Kidney (tissue), 14 donors: ENCODE measurements around the gene B4GALNT3. TPM values are rescaled to one million over a fixed set of nuclear protein-coding genes. Genes with fewer than 3 reads are reported as not detected.
A peak's percentile ranks its signal among the peaks of the same experiment; 100 is the strongest.

Source experiments
- DNase-seq, 5 donors: peaks; one replicate each; pipeline ENCODE4 v3.0.0-alpha.2; 2013 to 2020
- FAIRE-seq: peaks from 2 replicates; lab custom pipeline; 2012; peaks lifted over from hg19 to GRCh38; lab: Jason Lieb, UNC
- H3K27ac ChIP-seq, 2 donors: one replicate each; pipeline ENCODE4 v1.7.0; 2013; ENCODE audit warnings: low read depth in 2 of 2, low read length in 2 of 2, inconsistent platforms in 1 of 2
- H3K27me3 ChIP-seq: one replicate; pipeline ENCODE4 v1.7.1; 2013; ENCODE audit warnings: low read length, inconsistent platforms; ENCODE audit not compliant: control insufficient read depth, insufficient read depth
- H3K36me3 ChIP-seq, 3 donors: one replicate each; pipeline versions ENCODE4 v1.7.0 to v1.7.1; 2013; ENCODE audit warnings: low read length in 3 of 3, control low read depth in 1 of 3, inconsistent platforms in 1 of 3; ENCODE audit not compliant: insufficient read depth in 3 of 3, control insufficient read depth in 2 of 3
- H3K4me1 ChIP-seq, 3 donors: one replicate each; pipeline versions ENCODE4 v1.7.0 to v1.7.1; 2013; ENCODE audit warnings: low read length in 3 of 3, inconsistent platforms in 1 of 3, low read depth in 1 of 3; ENCODE audit not compliant: control insufficient read depth in 2 of 3, insufficient read depth in 2 of 3
- H3K4me3 ChIP-seq, 3 donors: one replicate each; pipeline versions ENCODE4 v1.7.0 to v1.8.1; 2013; ENCODE audit warnings: low read length in 3 of 3, control low read depth in 1 of 3, inconsistent platforms in 1 of 3
- H3K9ac ChIP-seq, 3 donors: one replicate each; pipeline versions ENCODE4 v1.7.0 to v1.7.1; 2013; ENCODE audit warnings: low read length in 3 of 3, control low read depth in 1 of 3, inconsistent platforms in 1 of 3
- H3K9me3 ChIP-seq, 3 donors: one replicate each; pipeline versions ENCODE4 v1.7.0 to v1.7.1; 2013; ENCODE audit warnings: low read length in 3 of 3, control low read depth in 1 of 3, inconsistent platforms in 1 of 3; ENCODE audit not compliant: control insufficient read depth in 2 of 3, insufficient read depth in 1 of 3
- intact Hi-C: fragments of 100-400 bp; cut with DNase I; formaldehyde crosslinking; loops from one replicate; pipeline ENCODE4 v1.11.1; 2022
- polyA plus RNA-seq: library from polyadenylated mRNA; stranded (reverse); fragments of 350-450 nt; fragmentation: Illumina TruSeq; extraction: RNeasy Lipid Tissue Mini Kit (QIAGEN cat#74804); gene quantifications from one replicate; pipeline ENCODE4 v1.2.3, GENCODE V29; 2014; ENCODE audit warnings: low read depth, low replicate concordance; ENCODE audit not compliant: insufficient read depth
- total RNA-seq: library from RNA; stranded (reverse); fragmentation: NEBNext Ultra II Directional; extraction: Animal tissue kit (Norgen Biotek cat#: 25700); gene quantifications from one replicate; pipeline ENCODE4 v1.2.1, GENCODE V29; 2021
- TF ChIP-seq, protein P1 (sequence below): IDR thresholded peaks from 3 replicates; pipeline ENCODE4 v1.5.1; 2012; ENCODE audit warnings: mild to moderate bottlenecking, moderate library complexity, borderline replicate concordance; ENCODE audit not compliant: insufficient read depth; ENCODE audit errors: extremely low read depth
- donor health status: control.
- donor health status: control.
- donor health status: control.
- donor health status: control.
- donor health status: control.
- donor health status: DM: yes; HTN: yes; CAD: no.
- donor health status: Normal renal cell carcinoma (clear cell type).

The B4GALNT3 gene
- total and polyA plus RNA-seq, 2 donors from 2014 or later, result 11.3 to 12.5 TPM

DNA sequence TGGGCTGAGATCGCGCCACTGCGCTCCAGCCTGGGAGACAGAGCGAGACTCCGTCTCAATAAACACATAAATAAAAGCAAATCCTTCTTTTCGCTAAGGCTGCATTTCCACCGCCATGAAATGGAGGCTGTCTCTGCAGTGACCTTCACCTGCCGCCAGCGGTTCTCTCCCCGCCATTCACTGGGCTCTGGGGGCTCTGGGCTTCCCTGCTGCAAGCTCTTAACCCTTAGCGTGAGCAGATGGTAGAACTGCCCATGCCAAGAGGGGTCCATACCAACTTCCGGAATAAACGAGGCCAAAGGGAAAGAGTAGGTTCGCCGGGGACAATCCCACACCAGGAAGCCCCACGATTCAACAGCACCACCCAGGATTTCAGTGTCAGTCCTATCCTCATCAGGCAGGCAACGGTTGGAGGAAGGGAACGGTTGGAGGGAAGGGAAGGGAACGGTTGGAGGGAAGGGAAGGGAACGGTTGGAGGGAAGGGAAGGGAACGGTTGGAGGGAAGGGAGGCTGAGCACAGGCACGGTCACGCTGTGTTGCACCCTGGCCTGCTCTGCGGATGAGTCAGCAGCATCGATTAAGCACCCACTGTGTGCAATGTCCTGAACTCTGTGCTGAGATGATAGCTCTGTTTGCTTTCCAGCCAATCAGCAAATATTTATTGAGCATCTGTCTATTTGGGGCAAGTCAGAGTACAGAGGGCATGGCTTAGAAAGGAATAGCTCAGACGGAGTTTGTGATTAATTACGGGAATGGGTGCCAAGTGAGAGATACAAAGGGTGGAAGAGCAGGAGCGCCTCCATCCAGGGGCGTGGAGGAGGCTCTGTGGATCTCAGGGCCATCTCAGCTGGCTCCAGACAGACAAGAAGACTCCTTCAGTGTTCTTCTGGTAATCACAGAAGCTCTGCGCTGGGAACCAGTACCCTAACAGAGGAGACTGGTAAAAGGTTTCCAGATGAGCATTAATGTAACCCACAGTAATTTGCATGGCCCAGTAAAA, 125.6 kb downstream of the B4GALNT3 start:
- Histone ChIP-seq H3K9ac (no peak overlapping the region), H3K4me1 (no peaks in the 10 kb centered on the region), H3K36me3 (no peaks in the 10 kb centered on the region), H3K27me3 (no peaks in the 10 kb centered on the region), H3K4me3 (no peak overlapping the region), H3K27ac (no peak overlapping the region), H3K9me3 (no peaks in the 10 kb centered on the region)
- FAIRE-seq (no peak), DNase-seq (peak in 1 of 5 donors; percentile 11)
- intact Hi-C loops, result no loop called here
- TF ChIP-seq, protein P1, sequence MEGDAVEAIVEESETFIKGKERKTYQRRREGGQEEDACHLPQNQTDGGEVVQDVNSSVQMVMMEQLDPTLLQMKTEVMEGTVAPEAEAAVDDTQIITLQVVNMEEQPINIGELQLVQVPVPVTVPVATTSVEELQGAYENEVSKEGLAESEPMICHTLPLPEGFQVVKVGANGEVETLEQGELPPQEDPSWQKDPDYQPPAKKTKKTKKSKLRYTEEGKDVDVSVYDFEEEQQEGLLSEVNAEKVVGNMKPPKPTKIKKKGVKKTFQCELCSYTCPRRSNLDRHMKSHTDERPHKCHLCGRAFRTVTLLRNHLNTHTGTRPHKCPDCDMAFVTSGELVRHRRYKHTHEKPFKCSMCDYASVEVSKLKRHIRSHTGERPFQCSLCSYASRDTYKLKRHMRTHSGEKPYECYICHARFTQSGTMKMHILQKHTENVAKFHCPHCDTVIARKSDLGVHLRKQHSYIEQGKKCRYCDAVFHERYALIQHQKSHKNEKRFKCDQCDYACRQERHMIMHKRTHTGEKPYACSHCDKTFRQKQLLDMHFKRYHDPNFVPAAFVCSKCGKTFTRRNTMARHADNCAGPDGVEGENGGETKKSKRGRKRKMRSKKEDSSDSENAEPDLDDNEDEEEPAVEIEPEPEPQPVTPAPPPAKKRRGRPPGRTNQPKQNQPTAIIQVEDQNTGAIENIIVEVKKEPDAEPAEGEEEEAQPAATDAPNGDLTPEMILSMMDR, result no peak

DNA sequence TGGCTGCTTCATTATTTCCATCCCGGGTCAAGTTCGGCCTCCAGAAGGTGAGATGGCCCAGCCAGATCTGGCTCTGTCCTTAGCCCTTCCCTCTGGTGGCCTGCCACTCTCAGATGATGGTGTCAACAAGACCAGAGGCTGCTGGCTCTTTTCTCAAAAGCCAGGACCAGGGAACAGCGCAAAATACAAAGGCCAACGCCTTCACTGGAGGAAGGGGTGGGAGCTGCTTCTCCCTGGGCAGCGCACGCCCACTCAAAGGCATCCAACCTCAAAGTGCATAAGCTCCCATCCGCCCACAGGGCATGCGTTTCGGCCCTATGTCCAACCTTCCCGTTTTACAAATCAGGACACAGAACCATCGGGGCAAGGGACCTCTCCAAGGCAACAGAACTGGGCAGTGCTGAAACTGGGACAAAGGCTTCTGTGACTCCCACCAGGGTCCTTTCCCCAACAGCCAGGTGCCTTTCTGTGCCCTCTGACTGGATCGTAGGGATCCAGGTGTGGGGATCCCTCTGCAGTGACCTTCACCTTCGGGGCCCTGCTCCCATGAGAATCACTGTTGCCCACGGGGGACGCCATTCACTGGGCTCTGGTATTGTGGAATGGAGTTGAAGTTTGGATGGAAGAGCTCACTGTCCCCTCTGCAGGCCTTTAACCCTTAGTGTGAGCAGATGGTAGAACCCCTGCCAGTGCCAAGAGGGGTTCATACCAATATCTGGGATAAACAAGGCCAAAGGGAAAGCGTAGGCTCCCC, 126.8 kb downstream of the B4GALNT3 start:
- DNase-seq, result peak in 2 of 5 donors; percentile 6 to 17

DNA sequence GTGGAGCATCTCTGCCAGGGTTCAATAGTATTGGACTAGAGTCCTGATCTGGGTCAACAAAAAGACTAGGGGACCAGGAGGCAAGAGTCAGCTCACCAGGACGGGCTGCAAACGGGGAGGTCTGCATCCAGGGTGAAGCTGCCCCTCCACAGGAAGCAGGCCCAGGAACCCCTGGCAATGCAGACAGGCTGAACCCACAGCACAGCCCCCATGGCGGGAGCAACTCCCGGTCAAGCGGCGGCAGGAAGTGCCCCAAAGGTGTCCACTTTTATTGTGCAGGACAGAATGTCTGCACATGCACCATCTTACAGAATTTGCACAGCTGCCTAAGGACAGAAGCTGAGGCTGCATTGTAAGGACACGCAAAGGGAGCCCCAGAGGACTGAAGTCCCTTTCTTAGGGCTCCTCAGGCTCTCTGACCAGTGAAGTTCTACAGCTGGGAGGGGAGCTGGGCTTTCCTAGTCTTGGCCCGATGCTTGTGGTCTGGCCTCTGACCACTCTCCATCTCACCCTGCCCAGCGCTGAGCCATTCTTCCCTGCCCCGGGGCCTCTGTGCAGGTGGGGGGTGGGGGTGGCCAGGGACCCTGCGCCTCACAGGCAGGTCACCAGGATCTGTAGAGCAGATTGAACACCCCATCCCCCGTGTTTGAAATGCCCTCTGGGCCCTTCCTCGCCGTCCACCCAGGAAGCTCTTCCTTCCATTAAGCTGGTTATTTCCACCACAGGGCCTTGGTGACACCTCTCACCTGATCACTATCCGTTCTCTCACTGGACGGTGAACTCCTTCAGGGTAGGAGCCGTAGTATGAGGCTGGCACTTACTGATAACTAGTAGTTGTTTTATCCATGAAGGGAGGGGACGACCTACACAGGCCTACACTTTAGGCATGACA, 127.6 kb downstream of the B4GALNT3 start:
- no peaks in the 10 kb centered on the region for H3K27me3 ChIP-seq
- TF ChIP-seq, protein P1, result no peak
- no peak overlapping the region for H3K9ac ChIP-seq
- no peaks in the 10 kb centered on the region for H3K36me3 ChIP-seq
- no peaks in the 10 kb centered on the region for H3K9me3 ChIP-seq
- intact Hi-C loops, result no loop called here
- peaks cover 0 to 2% (median 0%) of the 10 kb centered on the region in 3 donors for H3K4me1 ChIP-seq
- FAIRE-seq (no peak), DNase-seq (peak in 1 of 5 donors; percentile 20)
- no peak overlapping the region for H3K27ac ChIP-seq
- no peak overlapping the region for H3K4me3 ChIP-seq

More for the DNA sequence above, 126.8 kb downstream of the B4GALNT3 start:
- no peak overlapping the region for H3K4me3 ChIP-seq
- intact Hi-C loops, result no loop called here
- H3K36me3 ChIP-seq, result no peaks in the 10 kb centered on the region
- TF ChIP-seq, protein P1, result no peak
- H3K9ac ChIP-seq, result no peak overlapping the region
- H3K27me3 ChIP-seq, result no peaks in the 10 kb centered on the region
- H3K27ac ChIP-seq, result no peak overlapping the region
- H3K4me1 ChIP-seq, result peaks cover 0 to 2% (median 0%) of the 10 kb centered on the region in 3 donors
- FAIRE-seq, result no peak
- no peaks in the 10 kb centered on the region for H3K9me3 ChIP-seq
